ENCODE results near the gene TMEM184C.

DNA sequence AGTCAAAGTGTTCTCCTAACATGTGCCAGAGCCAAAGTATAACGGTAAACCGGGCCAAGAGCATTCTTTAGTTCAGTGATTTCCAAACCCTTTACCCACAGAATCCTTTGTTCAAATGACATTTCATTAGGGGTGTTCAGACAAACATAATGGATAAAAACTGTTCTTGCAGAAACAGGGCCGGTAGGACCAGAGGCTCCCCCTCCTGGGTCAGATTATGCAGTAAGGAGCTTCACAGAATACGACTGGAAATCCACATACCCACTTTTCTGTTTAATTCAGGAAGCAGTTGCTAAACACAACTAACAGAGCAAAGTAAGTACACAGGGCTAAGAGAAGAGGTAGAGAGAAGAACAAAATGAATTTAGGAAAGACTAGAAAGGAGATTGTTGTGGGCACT is 46.6 kb upstream of the TMEM184C start:
- TF ChIP-seq, protein P1, sequence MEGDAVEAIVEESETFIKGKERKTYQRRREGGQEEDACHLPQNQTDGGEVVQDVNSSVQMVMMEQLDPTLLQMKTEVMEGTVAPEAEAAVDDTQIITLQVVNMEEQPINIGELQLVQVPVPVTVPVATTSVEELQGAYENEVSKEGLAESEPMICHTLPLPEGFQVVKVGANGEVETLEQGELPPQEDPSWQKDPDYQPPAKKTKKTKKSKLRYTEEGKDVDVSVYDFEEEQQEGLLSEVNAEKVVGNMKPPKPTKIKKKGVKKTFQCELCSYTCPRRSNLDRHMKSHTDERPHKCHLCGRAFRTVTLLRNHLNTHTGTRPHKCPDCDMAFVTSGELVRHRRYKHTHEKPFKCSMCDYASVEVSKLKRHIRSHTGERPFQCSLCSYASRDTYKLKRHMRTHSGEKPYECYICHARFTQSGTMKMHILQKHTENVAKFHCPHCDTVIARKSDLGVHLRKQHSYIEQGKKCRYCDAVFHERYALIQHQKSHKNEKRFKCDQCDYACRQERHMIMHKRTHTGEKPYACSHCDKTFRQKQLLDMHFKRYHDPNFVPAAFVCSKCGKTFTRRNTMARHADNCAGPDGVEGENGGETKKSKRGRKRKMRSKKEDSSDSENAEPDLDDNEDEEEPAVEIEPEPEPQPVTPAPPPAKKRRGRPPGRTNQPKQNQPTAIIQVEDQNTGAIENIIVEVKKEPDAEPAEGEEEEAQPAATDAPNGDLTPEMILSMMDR (IDR thresholded peaks at IDR 0.05): no peak
- TF ChIP-seq POLR2A (IDR thresholded peaks at IDR 0.05): no peak
- no peak for TF ChIP-seq POLR2AphosphoS5 (IDR thresholded peaks at IDR 0.05)
- no peak for TF ChIP-seq EP300 (IDR thresholded peaks at IDR 0.05; ENCODE audit: low read depth)

Data from transverse colon (tissue), 4 donors.